Karpas-422 (cell line): Measurements from ENCODE around the gene PIK3R1. TPM values are rescaled to one million over a fixed set of nuclear protein-coding genes. Genes with fewer than 3 reads are reported as not detected.

Source experiments
- DNase-seq: peaks from one replicate; pipeline ENCODE4 v3.0.0-alpha.2; 2015
- H2AFZ ChIP-seq: fragments of 200-600 bp; sonication (generic); 2 replicates; pipeline ENCODE4 v1.6.1; 2014; ENCODE audit warnings: antibody characterized with exemption, low read length, mixed read lengths
- H3K27ac ChIP-seq: fragments of 200-600 bp; sonication (generic); 2 replicates; pipeline ENCODE4 v1.5.1; 2014; ENCODE audit warnings: mild to moderate bottlenecking, low read length, moderate library complexity
- H3K27me3 ChIP-seq: fragments of 200-600 bp; sonication (generic); 2 replicates; pipeline ENCODE4 v1.6.1; 2014; ENCODE audit warnings: low read length, mixed read lengths
- H3K36me3 ChIP-seq: fragments of 200-600 bp; sonication (generic); 2 replicates; pipeline ENCODE4 v1.6.1; 2014; ENCODE audit warnings: low read length, mixed read lengths; ENCODE audit not compliant: insufficient read depth
- H3K4me1 ChIP-seq: fragments of 200-600 bp; sonication (generic); 2 replicates; pipeline ENCODE4 v1.6.1; 2014; ENCODE audit warnings: mild to moderate bottlenecking, low read length, mixed read lengths
- H3K4me2 ChIP-seq: fragments of 200-600 bp; sonication (generic); 2 replicates; pipeline ENCODE4 v1.6.1; 2014; ENCODE audit warnings: low read length, low read depth, mild to moderate bottlenecking; ENCODE audit not compliant: poor library complexity, severe bottlenecking
- H3K4me3 ChIP-seq: fragments of 200-600 bp; sonication (generic); 2 replicates; pipeline ENCODE4 v1.5.1; 2014; ENCODE audit warnings: mild to moderate bottlenecking, antibody characterized with exemption, low read length, mixed read lengths
- H3K79me2 ChIP-seq: fragments of 200-600 bp; sonication (generic); 2 replicates; pipeline ENCODE4 v1.6.1; 2014; ENCODE audit warnings: mild to moderate bottlenecking, low read length, mixed read lengths
- H3K9ac ChIP-seq: fragments of 200-600 bp; sonication (generic); 2 replicates; pipeline ENCODE4 v1.6.0; 2014; ENCODE audit warnings: low read length
- H3K9me2 ChIP-seq: fragments of 200-600 bp; sonication (generic), shearing (Covaris generic); replicated peaks from 2 replicates; pipeline ENCODE4 v1.6.0; 2014; ENCODE audit warnings: mild to moderate bottlenecking, low read length, moderate library complexity; ENCODE audit not compliant: insufficient read depth
- H3K9me3 ChIP-seq: fragments of 300-700, 200-600 bp; sonication (generic); 2 replicates; pipeline ENCODE4 v1.6.1; 2014; ENCODE audit warnings: low read length, mixed read lengths
- H4K20me1 ChIP-seq: fragments of 200-600 bp; sonication (generic); 2 replicates; pipeline ENCODE4 v1.6.1; 2014; ENCODE audit warnings: mild to moderate bottlenecking, antibody characterized with exemption, low read length, low read depth; ENCODE audit not compliant: insufficient read depth
- total RNA-seq: library from RNA; depleted of rRNA; stranded (reverse); fragments of >200 nt; shearing (Covaris generic); gene quantifications from 2 replicates; pipeline ENCODE4 v1.2.3, GENCODE V29; 2014; ENCODE audit warnings: low replicate concordance

The PIK3R1 gene
- total RNA-seq, 1 experiment from 2014 or later, result 24.0 TPM

DNA sequence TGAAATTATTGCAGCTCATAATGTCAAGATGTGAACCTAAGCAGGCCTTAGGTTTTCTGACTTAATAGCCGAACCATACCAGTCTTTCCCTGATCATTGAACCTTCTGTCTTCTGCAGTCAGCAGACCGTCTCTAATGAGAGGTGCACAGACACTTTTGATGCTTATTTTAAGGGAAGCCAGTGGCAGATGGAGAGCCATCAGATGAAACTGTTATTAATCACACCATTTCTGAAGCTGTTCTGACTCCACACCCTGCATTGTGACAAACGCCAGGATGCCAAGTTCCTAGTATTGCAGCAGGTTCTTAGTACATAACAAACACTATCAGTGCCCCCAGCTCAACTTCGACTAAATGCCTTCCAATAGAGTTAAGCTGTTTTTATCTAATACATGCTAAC, 43.0 kb downstream of the PIK3R1 start:
- no peak overlapping the region for H3K4me3 ChIP-seq
- H3K9me2 ChIP-seq, result no peaks in the 10 kb centered on the region
- peaks cover 9% of the 10 kb centered on the region; the same call in 1 of the 2 replicates for H4K20me1 ChIP-seq
- no peaks in the 10 kb centered on the region for H3K4me1 ChIP-seq
- DNase-seq, result no peak
- H3K9me3 ChIP-seq, result no peaks in the 10 kb centered on the region
- H3K27me3 ChIP-seq, result no peaks in the 10 kb centered on the region
- H2AFZ ChIP-seq, result no peak overlapping the region
- H3K36me3 ChIP-seq, result no peaks in the 10 kb centered on the region
- H3K79me2 ChIP-seq, result peaks cover 74% of the 10 kb centered on the region
- no peak overlapping the region for H3K9ac ChIP-seq
- H3K27ac ChIP-seq, result no peak overlapping the region
- no peak overlapping the region for H3K4me2 ChIP-seq

DNA sequence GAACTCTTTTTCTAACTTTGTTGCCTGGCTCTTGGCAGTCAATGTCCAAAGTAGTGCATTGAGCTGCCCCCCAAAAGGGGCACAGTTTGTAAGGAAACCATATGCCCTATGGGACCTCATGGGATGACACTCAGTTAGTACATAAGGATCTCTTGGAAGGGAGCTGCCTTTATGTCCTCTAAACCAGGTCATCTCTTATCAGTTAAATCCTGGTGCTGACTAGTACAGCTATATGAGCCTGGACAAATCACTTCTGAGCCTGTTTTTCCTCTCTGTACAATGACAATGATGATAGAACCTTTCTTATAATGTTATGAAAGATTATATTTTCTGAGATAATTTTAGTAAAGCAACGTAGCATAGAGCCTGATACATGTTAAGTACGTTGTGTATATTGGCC, 44.1 kb downstream of the PIK3R1 start:
- peaks cover 3% of the 10 kb centered on the region; the same call in 1 of the 2 replicates for H3K4me1 ChIP-seq
- H3K36me3 ChIP-seq, result no peaks in the 10 kb centered on the region

DNA sequence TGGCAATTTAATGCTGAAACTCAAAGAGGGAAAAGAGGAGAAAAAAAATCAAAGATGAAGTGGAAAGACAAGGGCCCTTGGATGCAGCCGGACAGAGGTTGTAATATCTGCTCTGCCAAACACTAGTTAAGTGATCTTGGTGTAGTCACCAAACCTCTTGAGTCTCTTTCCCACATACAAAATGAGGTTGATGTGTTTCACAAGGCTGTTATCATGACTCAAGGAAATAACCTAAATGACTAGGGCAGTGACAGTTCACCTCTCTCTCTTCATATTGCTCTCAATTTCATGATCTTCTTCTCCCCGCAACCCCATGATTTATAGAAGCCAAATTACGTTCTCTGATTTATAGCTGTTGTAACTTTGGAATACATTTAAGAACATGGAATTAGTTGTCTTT, 44.9 kb downstream of the PIK3R1 start:
- no peak overlapping the region for H3K4me2 ChIP-seq
- no peaks in the 10 kb centered on the region for H3K9me3 ChIP-seq
- no peak for DNase-seq
- H3K79me2 ChIP-seq, result peaks cover 66% of the 10 kb centered on the region
- H3K4me3 ChIP-seq, result no peak overlapping the region
- no peaks in the 10 kb centered on the region for H3K27me3 ChIP-seq
- no peak overlapping the region for H3K27ac ChIP-seq
- no peaks in the 10 kb centered on the region for H3K9me2 ChIP-seq
- H3K36me3 ChIP-seq, result no peaks in the 10 kb centered on the region
- H4K20me1 ChIP-seq, result 0 out of 2 replicates have a peak, but pooled peaks cover 3% of the 10 kb centered on the region
- no peak overlapping the region for H2AFZ ChIP-seq
- peaks cover 9% of the 10 kb centered on the region for H3K4me1 ChIP-seq
- H3K9ac ChIP-seq, result no peak overlapping the region

More for the DNA sequence above, 44.1 kb downstream of the PIK3R1 start:
- DNase-seq, result no peak
- no peaks in the 10 kb centered on the region for H3K9me2 ChIP-seq
- peaks cover 70% of the 10 kb centered on the region for H3K79me2 ChIP-seq
- no peak overlapping the region for H3K4me3 ChIP-seq
- 0 out of 2 replicates have a peak, but pooled peaks cover 3% of the 10 kb centered on the region for H4K20me1 ChIP-seq
- H3K4me2 ChIP-seq, result no peak overlapping the region
- H3K9me3 ChIP-seq, result no peaks in the 10 kb centered on the region
- no peak overlapping the region for H3K9ac ChIP-seq
- no peak overlapping the region for H3K27ac ChIP-seq
- no peaks in the 10 kb centered on the region for H3K27me3 ChIP-seq
- no peak overlapping the region for H2AFZ ChIP-seq

DNA sequence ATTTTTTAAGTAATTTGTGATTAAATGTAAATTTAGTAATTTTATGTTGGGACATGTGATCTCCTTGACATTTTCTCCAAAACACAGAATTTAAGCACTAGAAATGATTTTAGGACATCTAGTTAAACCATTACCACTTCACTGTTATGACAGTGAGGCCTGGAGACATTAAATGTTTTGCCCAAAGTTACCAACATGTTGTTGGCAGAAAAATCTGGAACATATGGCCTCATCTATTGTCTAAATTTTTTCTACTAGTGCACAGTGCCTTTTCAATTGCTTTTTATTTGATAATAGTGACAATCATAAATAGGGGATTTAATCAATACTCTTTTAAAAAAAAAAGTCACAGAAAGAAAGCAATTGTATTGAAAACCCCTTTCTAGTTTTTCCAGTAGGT, 45.6 kb downstream of the PIK3R1 start:
- H3K27ac ChIP-seq, result no peak overlapping the region
- H3K79me2 ChIP-seq, result peaks cover 68% of the 10 kb centered on the region
- H3K9ac ChIP-seq, result no peak overlapping the region
- no peak overlapping the region for H3K4me3 ChIP-seq
- no peaks in the 10 kb centered on the region for H3K36me3 ChIP-seq
- 0 out of 2 replicates have a peak, but pooled peaks cover 3% of the 10 kb centered on the region for H4K20me1 ChIP-seq
- peaks cover 16% of the 10 kb centered on the region for H3K4me1 ChIP-seq
- no peak overlapping the region for H3K4me2 ChIP-seq
- no peaks in the 10 kb centered on the region for H3K9me3 ChIP-seq
- no peaks in the 10 kb centered on the region for H3K27me3 ChIP-seq
- no peak for DNase-seq
- H3K9me2 ChIP-seq, result no peaks in the 10 kb centered on the region
- H2AFZ ChIP-seq, result no peak overlapping the region

DNA sequence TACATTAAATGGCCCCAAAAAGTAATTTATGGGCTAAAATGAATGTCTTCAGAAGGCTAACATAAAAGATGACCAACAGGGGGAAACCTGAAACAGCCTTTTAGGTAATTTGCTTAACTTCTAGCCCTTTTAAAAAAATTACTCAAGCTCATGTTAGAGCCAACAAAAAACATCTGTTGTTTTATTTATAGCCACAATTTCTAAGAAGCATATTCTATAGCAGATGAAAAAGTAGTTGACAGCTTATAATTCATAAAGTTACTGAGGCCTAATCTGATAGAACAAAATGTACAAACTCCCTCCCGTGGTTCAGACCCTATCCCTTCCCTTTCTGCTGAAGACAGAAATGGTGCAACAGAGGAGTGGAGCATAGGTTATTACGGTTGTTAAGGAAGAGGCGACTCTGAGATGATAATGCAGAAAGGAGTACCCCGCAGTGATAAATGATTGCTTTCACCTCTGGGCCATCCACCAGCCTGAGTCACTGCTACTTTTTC, 46.1 kb downstream of the PIK3R1 start:
- no peak for DNase-seq
- Histone ChIP-seq H3K4me1 (peaks cover 21% of the 10 kb centered on the region), H3K27ac (no peak overlapping the region)

DNA sequence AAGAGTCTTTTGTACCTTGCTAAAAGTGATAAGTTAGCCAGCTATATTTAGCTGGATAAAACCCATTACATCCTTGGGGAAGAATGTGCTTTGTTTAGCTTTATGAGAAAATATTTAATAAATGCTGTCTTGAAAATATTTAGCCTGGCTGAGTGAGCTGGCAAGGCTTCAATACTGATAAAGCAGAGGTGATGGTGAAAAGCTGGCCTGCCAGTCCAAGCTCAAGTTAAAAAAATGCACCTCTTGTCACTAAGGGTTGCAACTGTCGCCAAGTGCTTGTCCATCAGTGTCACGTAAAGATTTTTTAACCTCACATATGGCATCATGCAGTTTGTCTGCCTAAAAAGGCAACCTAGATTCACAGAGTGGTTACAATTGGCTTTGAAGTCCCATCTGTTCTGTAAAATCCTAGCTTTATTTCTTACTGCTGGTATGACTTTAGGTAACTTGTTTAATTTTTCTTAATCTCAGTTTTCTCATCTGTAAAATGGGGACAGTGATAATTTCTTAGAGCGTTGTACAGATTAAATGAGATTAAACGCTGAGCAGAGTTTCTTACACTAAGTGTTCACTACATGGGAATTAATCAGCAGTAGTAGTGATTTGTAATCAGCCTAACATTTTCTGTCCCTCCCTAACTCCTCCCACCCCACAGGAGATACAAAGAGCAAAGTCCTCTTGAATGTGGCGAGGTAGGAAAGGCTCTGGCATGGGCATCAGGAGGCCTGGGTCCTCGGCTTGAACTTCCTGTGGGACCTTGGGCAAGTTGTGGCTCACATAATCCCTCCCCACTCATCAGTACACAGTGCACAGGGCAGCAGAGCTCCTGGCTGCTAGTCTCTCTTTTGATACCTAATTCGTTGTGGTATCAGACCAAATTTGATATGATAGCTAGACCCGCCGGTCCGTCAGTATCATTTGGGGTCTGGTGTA, 48.7 kb downstream of the PIK3R1 start:
- H3K9me2 ChIP-seq, result no peaks in the 10 kb centered on the region
- H3K9me3 ChIP-seq, result no peaks in the 10 kb centered on the region
- H4K20me1 ChIP-seq, result 0 out of 2 replicates have a peak, but pooled peaks cover 3% of the 10 kb centered on the region
- no peak overlapping the region for H3K4me3 ChIP-seq
- H3K4me2 ChIP-seq, result no peak overlapping the region
- no peaks in the 10 kb centered on the region for H3K36me3 ChIP-seq
- no peak overlapping the region for H3K9ac ChIP-seq
- peaks cover 71% of the 10 kb centered on the region for H3K79me2 ChIP-seq
- no peak overlapping the region for H2AFZ ChIP-seq
- no peak for DNase-seq
- no peak overlapping the region for H3K27ac ChIP-seq
- H3K4me1 ChIP-seq, result peaks cover 39% of the 10 kb centered on the region
- no peaks in the 10 kb centered on the region for H3K27me3 ChIP-seq

More for the DNA sequence above, 46.1 kb downstream of the PIK3R1 start:
- Histone ChIP-seq H3K9ac (no peak overlapping the region), H3K4me3 (no peak overlapping the region), H3K36me3 (no peaks in the 10 kb centered on the region), H2AFZ (no peak overlapping the region), H3K9me3 (no peaks in the 10 kb centered on the region), H3K79me2 (peaks cover 69% of the 10 kb centered on the region), H3K4me2 (no peak overlapping the region), H4K20me1 (0 out of 2 replicates have a peak, but pooled peaks cover 3% of the 10 kb centered on the region), H3K27me3 (no peaks in the 10 kb centered on the region), H3K9me2 (no peaks in the 10 kb centered on the region)

DNA sequence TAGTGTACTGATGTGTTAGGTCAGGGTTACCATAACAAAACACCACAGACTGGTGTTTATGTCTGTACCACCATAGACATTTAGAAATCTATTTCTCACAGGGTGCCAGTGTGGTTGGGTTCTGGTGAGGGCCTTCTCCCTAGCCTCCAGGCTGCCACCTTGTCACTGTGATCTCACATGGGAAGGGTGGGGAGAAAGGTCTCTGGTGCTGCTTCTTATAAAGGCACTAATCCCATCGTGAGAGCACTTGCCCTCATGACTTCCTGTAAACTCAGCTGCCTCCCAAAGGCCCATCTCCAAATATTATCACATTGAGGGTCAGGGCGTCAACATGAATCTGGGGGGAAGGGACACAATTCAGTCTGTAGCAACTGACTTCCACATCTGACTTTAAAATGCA, 49.8 kb downstream of the PIK3R1 start:
- Histone ChIP-seq H3K9me3 (no peaks in the 10 kb centered on the region), H3K27ac (no peak overlapping the region), H4K20me1 (0 out of 2 replicates have a peak, but pooled peaks cover 3% of the 10 kb centered on the region), H3K9ac (no peak overlapping the region), H3K27me3 (no peaks in the 10 kb centered on the region), H3K9me2 (no peaks in the 10 kb centered on the region), H2AFZ (no peak overlapping the region), H3K79me2 (peaks cover 68% of the 10 kb centered on the region), H3K36me3 (no peaks in the 10 kb centered on the region), H3K4me3 (no peak overlapping the region), H3K4me2 (no peak overlapping the region), H3K4me1 (peaks cover 43% of the 10 kb centered on the region)
- no peak for DNase-seq

DNA sequence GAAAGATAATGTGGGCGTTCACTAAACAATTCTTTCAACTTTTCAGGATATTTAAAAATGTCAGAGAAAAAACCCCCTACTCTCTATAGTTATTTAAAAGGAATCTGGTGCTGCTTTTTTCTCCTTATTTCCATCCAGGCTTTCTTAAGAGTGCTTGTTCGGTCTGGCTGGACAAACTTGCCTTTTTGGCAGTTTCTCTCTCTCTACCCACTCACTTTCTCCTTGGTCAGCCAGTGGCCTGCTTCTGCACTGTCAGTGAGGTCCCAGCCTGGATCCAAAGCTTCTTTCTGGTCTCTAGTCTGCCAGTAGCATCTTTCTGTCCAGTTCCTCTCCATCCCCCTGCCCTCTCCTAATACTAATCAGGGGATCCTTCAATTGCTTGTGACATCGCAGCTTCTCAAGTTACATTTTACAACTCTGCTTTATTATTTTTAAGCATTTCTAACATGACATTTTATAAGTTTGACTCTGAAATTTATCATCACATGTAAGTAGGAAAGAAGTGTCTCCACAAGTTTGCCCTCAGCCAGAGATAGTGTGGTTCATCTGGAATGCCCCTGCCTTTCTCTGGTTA, 50.4 kb downstream of the PIK3R1 start:
- H3K9me3 ChIP-seq, result no peaks in the 10 kb centered on the region
- no peak overlapping the region for H3K9ac ChIP-seq
- H3K27me3 ChIP-seq, result no peaks in the 10 kb centered on the region
- no peak overlapping the region for H2AFZ ChIP-seq
- H3K4me1 ChIP-seq, result peaks cover 43% of the 10 kb centered on the region
- no peak overlapping the region for H3K4me3 ChIP-seq
- no peaks in the 10 kb centered on the region for H3K36me3 ChIP-seq
- H3K4me2 ChIP-seq, result no peak overlapping the region
- peaks cover 65% of the 10 kb centered on the region for H3K79me2 ChIP-seq
- no peaks in the 10 kb centered on the region for H3K9me2 ChIP-seq
- no peak overlapping the region; the same call in 1 of the 2 replicates for H3K27ac ChIP-seq
- DNase-seq, result no peak
- H4K20me1 ChIP-seq, result 0 out of 2 replicates have a peak, but pooled peaks cover 3% of the 10 kb centered on the region
